ENCODE results near the gene NIM1K.
"Not testable (repeated sequence)": the region's sequence is repeated elsewhere in the genome, so short reads cannot be mapped to it uniquely, and the experiment has no call there.

Gene NIM1K

GRCh38 chr5:43192558-43193180 is 644 bp downstream of the NIM1K start:
- DNase-seq, result peak; percentile 77

DNA sequence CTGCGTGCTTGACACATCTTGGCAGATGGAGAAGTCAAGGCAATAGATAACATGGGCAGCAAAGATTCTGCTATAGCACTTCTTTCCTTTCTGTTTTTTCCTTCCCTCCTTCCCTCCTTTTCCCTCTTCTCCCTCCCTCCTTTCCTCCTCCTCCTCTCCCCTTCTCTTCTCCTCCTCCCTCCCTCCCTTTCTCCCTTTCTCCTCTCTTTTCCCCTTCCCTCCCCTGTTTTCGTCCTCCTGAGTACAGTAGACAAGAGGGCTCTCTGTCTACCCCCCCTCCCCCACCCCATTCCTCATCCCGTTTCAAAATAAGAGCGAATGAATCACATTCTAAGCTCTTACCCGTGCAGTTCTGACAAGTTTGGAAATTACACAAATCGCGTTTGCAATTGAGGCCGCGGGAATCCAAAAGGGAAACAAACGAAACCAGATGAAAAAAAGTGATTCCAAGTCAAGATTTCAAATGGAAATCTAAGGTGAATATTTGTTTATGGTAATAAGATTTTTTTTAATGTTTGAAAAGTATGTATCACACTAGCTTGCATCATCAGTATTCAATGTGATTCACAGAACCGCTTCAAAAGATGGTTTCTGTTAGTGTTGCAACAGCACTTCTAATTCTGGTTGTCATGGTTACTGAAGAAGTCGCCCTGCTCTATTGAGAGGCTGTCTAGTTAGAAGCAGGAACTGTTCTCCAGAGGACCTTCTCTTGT is 1.3 kb downstream of the NIM1K start:
- peak; percentile 60 for DNase-seq

GRCh38 chr5:43193894-43194265 is 1.9 kb downstream of the NIM1K start:
- DNase-seq, result peak; percentile 50

DNA sequence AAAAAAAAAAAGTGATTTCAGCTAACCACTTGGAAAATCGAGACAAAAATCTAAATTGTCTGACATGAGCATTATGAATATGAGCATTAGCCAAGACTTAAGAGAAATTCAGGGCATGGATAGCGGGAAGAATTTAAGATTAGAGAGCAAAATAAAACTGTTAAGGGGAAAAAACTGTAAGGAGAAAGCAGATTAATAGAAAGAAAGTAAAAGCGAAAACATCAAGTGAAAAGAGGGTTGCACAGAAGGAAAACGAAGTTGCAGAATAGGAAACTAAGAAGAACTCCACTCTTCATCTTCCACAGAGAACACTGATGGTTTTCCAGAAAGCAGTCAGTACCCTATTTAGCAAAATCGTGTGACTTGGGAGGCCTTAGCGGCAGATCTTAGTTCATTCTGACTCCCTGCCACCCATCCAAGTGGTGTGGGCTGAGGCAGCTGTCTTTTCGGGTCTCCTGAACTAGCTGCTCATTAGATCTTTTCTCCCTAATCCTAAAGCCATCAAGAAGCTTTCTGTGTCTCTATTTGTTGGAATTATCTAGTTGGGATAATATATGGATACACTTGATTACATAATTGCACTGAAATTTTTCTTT is 3.7 kb downstream of the NIM1K start:
- no peak for DNase-seq

GRCh38 chr5:43197535-43197934 is 5.5 kb downstream of the NIM1K start:
- DNase-seq, result no peak

GRCh38 chr5:43201442-43201841 is 9.4 kb downstream of the NIM1K start:
- DNase-seq, result not testable (repeated sequence)

DNA sequence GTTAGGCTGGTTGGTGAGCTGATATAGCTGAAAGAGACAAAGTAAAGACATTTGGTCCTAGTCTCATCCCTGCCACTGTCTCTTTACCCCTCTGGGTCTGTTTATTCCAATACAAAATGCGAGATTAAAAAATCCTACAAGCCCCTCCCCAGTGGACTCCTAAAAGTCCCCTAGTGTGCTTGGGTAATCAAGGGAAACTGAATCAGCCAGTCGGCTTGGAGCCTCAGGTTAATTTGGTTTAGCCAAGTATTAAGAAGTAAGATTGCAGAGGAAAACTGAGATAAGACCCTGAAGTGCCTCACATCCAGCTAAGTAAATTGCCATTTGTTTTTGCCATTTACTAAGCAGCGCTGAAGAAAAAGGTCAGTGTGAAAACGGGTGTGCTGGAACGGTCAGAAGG is 10.4 kb downstream of the NIM1K start:
- DNase-seq, result no peak

GRCh38 chr5:43203373-43203772 is 11.3 kb downstream of the NIM1K start:
- no peak for DNase-seq

GRCh38 chr5:43204958-43205357 is 12.9 kb downstream of the NIM1K start:
- no peak for DNase-seq

GRCh38 chr5:43207601-43208000 is 15.6 kb downstream of the NIM1K start:
- no peak for DNase-seq

GRCh38 chr5:43208658-43209057 is 16.6 kb downstream of the NIM1K start:
- DNase-seq, result no peak

DNA sequence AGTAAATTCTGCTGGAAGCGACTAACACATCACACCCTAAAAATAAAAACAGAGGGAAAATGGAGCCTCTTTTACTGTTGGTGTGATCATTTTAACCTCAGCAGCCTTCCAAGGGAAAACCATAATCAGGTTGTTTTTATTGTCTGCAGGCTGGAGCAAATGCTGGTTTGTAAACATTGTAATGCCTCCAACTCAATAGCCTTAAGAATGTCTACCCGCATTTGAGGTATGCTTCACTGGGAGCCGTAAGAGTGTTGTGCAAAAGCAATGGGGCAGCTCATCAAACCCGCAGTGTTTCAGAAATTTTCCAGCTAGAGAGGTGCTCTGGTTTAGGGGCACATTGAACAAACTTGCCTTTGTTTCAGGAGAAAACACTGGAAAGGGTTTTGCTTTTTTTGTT is 17.0 kb downstream of the NIM1K start:
- DNase-seq, result no peak

DNA sequence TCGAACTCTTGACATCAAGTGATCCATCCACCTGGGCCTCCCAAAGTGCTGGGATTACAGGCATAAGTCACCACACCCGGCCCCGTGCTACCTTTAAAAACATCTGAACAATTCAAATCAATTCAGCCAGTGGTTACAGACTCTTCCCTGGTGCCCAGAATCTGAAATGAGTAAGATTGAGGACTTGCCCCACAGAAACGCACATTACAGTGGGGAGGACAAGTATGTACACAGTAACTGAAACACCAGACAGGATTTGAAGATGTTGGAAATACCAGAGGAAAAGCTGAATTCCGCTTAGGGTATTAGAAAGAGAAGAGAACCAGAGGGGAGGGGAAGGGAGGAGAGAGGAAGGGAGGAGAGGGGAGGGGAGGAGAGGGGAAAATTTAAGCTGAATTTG is 17.8 kb downstream of the NIM1K start:
- no peak for DNase-seq

- DNase-seq, result no peak
Measured at GRCh38 chr5:43210570-43210969, 18.5 kb downstream of the NIM1K start.

DNA sequence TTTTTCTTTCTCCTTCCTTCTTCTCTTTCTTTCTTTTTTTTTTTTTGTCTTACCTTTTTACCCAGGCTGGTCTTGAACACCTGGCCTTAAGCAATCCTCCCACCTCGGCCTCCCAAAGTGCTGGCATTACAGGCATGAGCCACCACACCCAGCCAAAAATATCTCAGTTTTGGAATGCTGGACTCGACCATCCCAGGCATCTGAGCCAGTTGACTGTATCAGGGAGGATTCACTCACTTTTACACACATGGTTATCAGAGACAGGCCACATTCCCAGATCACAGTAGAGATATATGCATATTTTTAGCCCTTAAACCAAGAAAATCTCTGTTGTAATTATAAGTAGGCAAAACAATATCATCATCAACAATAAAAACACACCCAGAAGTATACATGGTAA is 21.9 kb downstream of the NIM1K start:
- no peak for DNase-seq

DNA sequence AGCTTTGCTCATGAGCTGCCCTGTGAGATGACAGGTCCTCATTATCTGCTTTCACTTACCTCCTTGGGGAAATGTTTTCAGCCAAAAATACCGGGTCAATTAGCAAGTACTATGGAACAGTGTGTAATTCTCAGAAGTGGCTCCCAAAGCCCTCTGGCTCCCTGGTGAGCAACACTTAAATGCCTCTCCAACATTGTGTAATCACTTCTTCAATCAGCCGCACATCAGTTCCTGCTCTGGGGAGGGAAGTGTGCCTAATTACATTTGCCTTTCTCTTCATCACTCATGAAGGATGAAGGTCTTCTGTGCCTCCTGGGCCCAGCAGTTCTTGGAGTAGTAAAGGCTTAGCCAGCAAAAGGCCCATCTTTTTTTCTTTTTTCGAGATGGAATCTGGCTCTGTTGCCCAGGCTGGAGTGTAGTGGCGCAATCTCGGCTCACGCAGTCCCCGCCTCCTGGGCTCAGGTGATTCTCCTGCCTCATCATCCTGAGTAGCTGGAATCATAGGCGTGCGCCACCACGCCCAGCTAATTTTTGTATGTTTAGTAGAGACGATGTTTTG is 23.1 kb downstream of the NIM1K start:
- peak; percentile 57 for DNase-seq

GRCh38 chr5:43216941-43217340 is 24.9 kb downstream of the NIM1K start:
- no peak for DNase-seq

GRCh38 chr5:43219120-43219519 is 27.1 kb downstream of the NIM1K start:
- no peak for DNase-seq

GRCh38 chr5:43221502-43221901 is 29.5 kb downstream of the NIM1K start:
- DNase-seq, result no peak

- DNase-seq, result no peak
Measured at GRCh38 chr5:43225649-43226245, 33.7 kb downstream of the NIM1K start.

GRCh38 chr5:43227655-43228054 is 35.6 kb downstream of the NIM1K start:
- no peak for DNase-seq

- no peak for DNase-seq
Measured at GRCh38 chr5:43230707-43231106, 38.7 kb downstream of the NIM1K start.

GRCh38 chr5:43231977-43232376 is 40.0 kb downstream of the NIM1K start:
- DNase-seq, result no peak
